ENCODE measurements around the gene RARB.

- TF ChIP-seq, protein P1, sequence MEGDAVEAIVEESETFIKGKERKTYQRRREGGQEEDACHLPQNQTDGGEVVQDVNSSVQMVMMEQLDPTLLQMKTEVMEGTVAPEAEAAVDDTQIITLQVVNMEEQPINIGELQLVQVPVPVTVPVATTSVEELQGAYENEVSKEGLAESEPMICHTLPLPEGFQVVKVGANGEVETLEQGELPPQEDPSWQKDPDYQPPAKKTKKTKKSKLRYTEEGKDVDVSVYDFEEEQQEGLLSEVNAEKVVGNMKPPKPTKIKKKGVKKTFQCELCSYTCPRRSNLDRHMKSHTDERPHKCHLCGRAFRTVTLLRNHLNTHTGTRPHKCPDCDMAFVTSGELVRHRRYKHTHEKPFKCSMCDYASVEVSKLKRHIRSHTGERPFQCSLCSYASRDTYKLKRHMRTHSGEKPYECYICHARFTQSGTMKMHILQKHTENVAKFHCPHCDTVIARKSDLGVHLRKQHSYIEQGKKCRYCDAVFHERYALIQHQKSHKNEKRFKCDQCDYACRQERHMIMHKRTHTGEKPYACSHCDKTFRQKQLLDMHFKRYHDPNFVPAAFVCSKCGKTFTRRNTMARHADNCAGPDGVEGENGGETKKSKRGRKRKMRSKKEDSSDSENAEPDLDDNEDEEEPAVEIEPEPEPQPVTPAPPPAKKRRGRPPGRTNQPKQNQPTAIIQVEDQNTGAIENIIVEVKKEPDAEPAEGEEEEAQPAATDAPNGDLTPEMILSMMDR (IDR thresholded peaks at IDR 0.05; ENCODE audit: low read length) = no peak
- no peak for TF ChIP-seq EZH2 (IDR thresholded peaks at IDR 0.05; ENCODE audit: borderline replicate concordance, low read length)
Observed at GRCh38 chr3:25531971-25532370, 103.9 kb downstream of the RARB start.
